ENCODE data around the gene GMDS. TPM values are rescaled to one million over a fixed set of nuclear protein-coding genes. Genes with fewer than 3 reads are reported as not detected.

Gene GMDS
- total and polyA plus RNA-seq, 2 of the 13 experiments (the other 11 are each of a cell fraction or from before 2014, with no cell fraction given): 64.4 to 112 TPM

DNA sequence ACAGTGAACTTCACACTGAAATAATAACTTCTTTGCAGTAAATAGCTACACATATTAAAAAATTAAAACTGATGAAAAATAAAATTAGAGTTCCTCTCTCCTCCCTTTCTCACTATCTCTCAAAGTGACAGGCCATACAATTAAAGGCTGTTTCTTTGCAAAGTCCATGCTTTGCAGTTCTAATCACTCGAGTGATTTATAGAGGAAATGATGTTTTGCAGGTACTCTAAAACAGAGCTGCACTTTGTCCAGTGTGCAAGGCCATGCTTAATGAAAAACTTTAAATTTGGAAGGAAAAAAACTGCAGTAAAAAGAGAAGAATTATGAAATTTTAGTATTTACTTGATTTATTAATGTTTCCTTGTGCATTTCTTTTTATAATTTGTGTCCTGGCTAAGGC lies 112.5 kb downstream of the GMDS start (continued):
- TF ChIP-seq, protein P1, sequence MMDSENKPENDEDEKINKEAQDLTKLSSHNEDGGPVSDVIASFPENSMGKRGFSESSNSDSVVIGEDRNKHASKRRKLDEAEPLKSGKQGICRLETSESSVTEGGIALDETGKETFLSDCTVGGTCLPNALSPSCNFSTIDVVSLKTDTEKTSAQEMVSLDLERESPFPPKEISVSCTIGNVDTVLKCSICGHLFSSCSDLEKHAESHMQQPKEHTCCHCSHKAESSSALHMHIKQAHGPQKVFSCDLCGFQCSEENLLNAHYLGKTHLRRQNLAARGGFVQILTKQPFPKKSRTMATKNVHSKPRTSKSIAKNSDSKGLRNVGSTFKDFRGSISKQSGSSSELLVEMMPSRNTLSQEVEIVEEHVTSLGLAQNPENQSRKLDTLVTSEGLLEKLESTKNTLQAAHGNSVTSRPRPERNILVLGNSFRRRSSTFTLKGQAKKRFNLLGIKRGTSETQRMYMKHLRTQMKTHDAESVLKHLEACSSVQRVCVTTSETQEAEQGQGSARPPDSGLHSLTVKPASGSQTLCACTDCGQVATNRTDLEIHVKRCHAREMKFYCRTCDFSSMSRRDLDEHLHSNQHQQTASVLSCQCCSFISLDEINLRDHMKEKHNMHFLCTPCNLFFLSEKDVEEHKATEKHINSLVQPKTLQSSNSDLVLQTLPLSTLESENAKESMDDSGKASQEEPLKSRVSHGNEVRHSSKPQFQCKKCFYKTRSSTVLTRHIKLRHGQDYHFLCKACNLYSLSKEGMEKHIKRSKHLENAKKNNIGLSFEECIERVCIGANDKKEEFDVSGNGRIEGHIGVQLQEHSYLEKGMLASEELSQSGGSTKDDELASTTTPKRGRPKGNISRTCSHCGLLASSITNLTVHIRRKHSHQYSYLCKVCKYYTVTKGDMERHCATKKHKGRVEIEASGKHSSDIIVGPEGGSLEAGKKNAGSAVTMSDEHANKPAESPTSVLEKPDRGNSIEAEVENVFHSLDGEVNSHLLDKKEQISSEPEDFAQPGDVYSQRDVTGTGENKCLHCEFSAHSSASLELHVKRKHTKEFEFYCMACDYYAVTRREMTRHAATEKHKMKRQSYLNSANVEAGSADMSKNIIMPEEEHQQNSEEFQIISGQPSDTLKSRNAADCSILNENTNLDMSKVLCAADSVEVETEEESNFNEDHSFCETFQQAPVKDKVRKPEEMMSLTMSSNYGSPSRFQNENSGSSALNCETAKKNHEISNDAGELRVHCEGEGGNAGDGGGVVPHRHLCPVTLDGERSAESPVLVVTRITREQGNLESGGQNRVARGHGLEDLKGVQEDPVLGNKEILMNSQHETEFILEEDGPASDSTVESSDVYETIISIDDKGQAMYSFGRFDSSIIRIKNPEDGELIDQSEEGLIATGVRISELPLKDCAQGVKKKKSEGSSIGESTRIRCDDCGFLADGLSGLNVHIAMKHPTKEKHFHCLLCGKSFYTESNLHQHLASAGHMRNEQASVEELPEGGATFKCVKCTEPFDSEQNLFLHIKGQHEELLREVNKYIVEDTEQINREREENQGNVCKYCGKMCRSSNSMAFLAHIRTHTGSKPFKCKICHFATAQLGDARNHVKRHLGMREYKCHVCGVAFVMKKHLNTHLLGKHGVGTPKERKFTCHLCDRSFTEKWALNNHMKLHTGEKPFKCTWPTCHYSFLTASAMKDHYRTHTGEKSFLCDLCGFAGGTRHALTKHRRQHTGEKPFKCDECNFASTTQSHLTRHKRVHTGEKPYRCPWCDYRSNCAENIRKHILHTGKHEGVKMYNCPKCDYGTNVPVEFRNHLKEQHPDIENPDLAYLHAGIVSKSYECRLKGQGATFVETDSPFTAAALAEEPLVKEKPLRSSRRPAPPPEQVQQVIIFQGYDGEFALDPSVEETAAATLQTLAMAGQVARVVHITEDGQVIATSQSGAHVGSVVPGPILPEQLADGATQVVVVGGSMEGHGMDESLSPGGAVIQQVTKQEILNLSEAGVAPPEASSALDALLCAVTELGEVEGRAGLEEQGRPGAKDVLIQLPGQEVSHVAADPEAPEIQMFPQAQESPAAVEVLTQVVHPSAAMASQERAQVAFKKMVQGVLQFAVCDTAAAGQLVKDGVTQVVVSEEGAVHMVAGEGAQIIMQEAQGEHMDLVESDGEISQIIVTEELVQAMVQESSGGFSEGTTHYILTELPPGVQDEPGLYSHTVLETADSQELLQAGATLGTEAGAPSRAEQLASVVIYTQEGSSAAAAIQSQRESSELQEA (CRISPR knock-in tag; IDR thresholded peaks at IDR 0.05; ENCODE audit: not compliant biosample characterization): no peak
- TF ChIP-seq THAP11 (CRISPR knock-in tag; IDR thresholded peaks at IDR 0.05) (no peak), ZNF589 (CRISPR knock-in tag; conservative IDR thresholded peaks at IDR 0.05) (no peak), ZNF629 (CRISPR knock-in tag; conservative IDR thresholded peaks at IDR 0.05) (no peak), POGZ (CRISPR knock-in tag; IDR thresholded peaks at IDR 0.05) (no peak)

DNA sequence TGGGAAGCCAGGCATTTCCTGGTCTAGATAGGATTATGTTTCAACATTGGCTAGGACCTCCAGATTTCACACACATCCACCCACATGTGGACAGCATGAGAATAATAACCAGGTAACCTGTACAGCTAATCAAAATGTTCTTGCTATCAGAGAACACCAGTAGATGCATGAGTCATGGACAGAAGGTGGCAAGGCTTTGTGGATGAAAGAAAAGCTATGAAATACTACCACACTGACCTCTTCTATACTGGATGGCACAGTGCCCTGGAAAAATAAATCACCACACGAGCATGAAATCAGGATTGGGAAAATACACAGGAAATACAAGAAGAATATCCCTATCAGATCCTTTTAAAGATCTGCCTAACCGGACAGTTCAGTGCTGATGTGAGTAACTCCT lies 113.0 kb downstream of the GMDS start:
- no peak for ATAC-seq
- BruUV-seq (replicated peaks): no TSS peak
- POLR2A ChIA-PET: no interaction called here

More for the DNA sequence above, 113.0 kb downstream of the GMDS start:
- TF ChIP-seq RBM22 (optimal IDR thresholded peaks at IDR 0.05; ENCODE audit: low read length) (peak; percentile 44), ZNF350 (CRISPR knock-in tag; IDR thresholded peaks at IDR 0.05; ENCODE audit: borderline replicate concordance, low read depth) (no peak)
- no peaks in the 10 kb centered on the region for H3K27me3 ChIP-seq (ENCODE audit: control insufficient read depth in 1 of 2, insufficient read depth in 2 of 2, low read length in 2 of 2)
- intact Hi-C loops (cut with micrococcal nuclease; ENCODE audit: unreplicated experiment): no loop called here
- peaks cover 90% of the 10 kb centered on the region for H3K79me2 ChIP-seq (ENCODE audit: insufficient read depth, low read length)
- FAIRE-seq (no peak), DNase-seq (ENCODE audit: low spot score) (no peak)
- no peak overlapping the region for H2AFZ ChIP-seq (ENCODE audit: low read length)
- in situ Hi-C loops (cut with HindIII; ENCODE audit: extremely low pct_ligation_motif_present, low pct_unique_long_range_greater_than_20kb): no loop called here
- CTCF ChIA-PET (ENCODE audit: low intra/inter-chr PET ratio, low total read pairs): no interaction called here
- H3K9me3 ChIP-seq (ENCODE audit: low read length): no peaks in the 10 kb centered on the region
- H3K4me1 ChIP-seq (ENCODE audit: insufficient read depth, low read length): peaks cover 34% of the 10 kb centered on the region
- H3K4me3 ChIP-seq (replicated peaks in 1 of 3; ENCODE audit: insufficient read depth in 1 of 3, low read depth in 2 of 3, low read length in 3 of 3): no peak overlapping the region
- H3K4me2 ChIP-seq (ENCODE audit: low read depth, low read length): no peak overlapping the region
- WGBS (ENCODE audit: low lambda C conversion rate): 95% methylated on average over 2 of the region's 2 CpGs
- no peak overlapping the region for H3K27ac ChIP-seq (ENCODE audit: extremely low read length, insufficient read depth, low read length)
- no peak overlapping the region for H3K9ac ChIP-seq (ENCODE audit: insufficient read depth, low read depth, low read length)
- no peaks in the 10 kb centered on the region; a peak in 1 of 5 replicates for H3K36me3 ChIP-seq (replicated peaks in 1 of 2; ENCODE audit: control insufficient read depth in 1 of 2, insufficient read depth in 2 of 2, low read length in 2 of 2)
- peaks cover 29% of the 10 kb centered on the region for H4K20me1 ChIP-seq (ENCODE audit: insufficient read depth, low read length)
